GM23248 (cell line): ENCODE measurements around the gene ZNF599. TPM values are rescaled to one million over a fixed set of nuclear protein-coding genes. Genes with fewer than 3 reads are reported as not detected.
A peak's percentile ranks its signal among the peaks of the same experiment; 100 is the strongest.

Experiments
- DNase-seq: peaks from one replicate; pipeline ENCODE4 v3.0.0-alpha.2; 2015
- H2AFZ ChIP-seq: fragments of 200-600 bp; sonication (generic); 2 replicates; pipeline ENCODE4 v1.6.1; 2016; ENCODE audit warnings: antibody characterized with exemption
- H3F3A ChIP-seq: fragments of 200-600 bp; sonication (generic); 2 replicates; pipeline ENCODE4 v1.6.1; 2016; ENCODE audit warnings: mild to moderate bottlenecking, antibody characterized with exemption, mixed run types; ENCODE audit not compliant: insufficient read depth
- H3K27ac ChIP-seq: fragments of 200-600 bp; sonication (generic); 2 replicates; pipeline ENCODE4 v1.5.1; 2016; ENCODE audit warnings: mild to moderate bottlenecking
- H3K27me3 ChIP-seq: fragments of 200-600 bp; sonication (generic); replicated peaks from 2 replicates; pipeline ENCODE4 v1.6.1; 2016; ENCODE audit warnings: mild to moderate bottlenecking; ENCODE audit not compliant: insufficient read depth
- H3K36me3 ChIP-seq: fragments of 200-600 bp; sonication (generic); 2 replicates; pipeline ENCODE4 v1.6.1; 2016; ENCODE audit warnings: low read depth, mild to moderate bottlenecking
- H3K4me1 ChIP-seq: fragments of 200-600 bp; sonication (generic); 2 replicates; pipeline ENCODE4 v1.6.1; 2016; ENCODE audit warnings: mild to moderate bottlenecking; ENCODE audit not compliant: insufficient read depth
- H3K4me2 ChIP-seq: fragments of 200-600 bp; sonication (generic); one replicate; pipeline ENCODE4 v1.6.1; 2016; ENCODE audit warnings: mild to moderate bottlenecking; ENCODE audit not compliant: unreplicated experiment
- H3K4me3 ChIP-seq: fragments of 200-600 bp; sonication (generic); 2 replicates; pipeline ENCODE4 v1.5.1; 2016; ENCODE audit warnings: mild to moderate bottlenecking
- H3K79me2 ChIP-seq: fragments of 200-600 bp; sonication (generic); 2 replicates; pipeline ENCODE4 v1.6.1; 2016; ENCODE audit warnings: mild to moderate bottlenecking; ENCODE audit not compliant: insufficient read depth
- H3K9ac ChIP-seq: fragments of 200-600 bp; sonication (generic); 2 replicates; pipeline ENCODE4 v1.6.1; 2016; ENCODE audit warnings: mild to moderate bottlenecking
- H3K9me2 ChIP-seq: fragments of 200-600 bp; sonication (generic); 2 replicates; pipeline ENCODE4 v1.6.1; 2016; ENCODE audit warnings: mixed run types, mild to moderate bottlenecking, moderate library complexity; ENCODE audit not compliant: insufficient read depth
- H3K9me3 ChIP-seq: fragments of 200-600 bp; sonication (generic); one replicate; pipeline ENCODE4 v1.6.1; 2017; ENCODE audit warnings: low read depth
- H4K20me1 ChIP-seq: fragments of 200-600 bp; sonication (generic); 2 replicates; pipeline ENCODE4 v1.6.0; 2016; ENCODE audit not compliant: insufficient read depth
- EZH2 ChIP-seq: fragments of 200-600 bp; sonication (generic); IDR thresholded peaks from 2 replicates; pipeline ENCODE4 v1.6.1; 2018; ENCODE audit warnings: antibody characterized with exemption, mild to moderate bottlenecking; ENCODE audit not compliant: insufficient read depth, poor library complexity, severe bottlenecking
- EZH2phosphoT487 ChIP-seq: fragments of 200-600 bp; sonication (generic); IDR thresholded peaks from 2 replicates; pipeline ENCODE4 v1.6.1; 2018; ENCODE audit warnings: antibody characterized with exemption, moderate library complexity, mild to moderate bottlenecking, low read depth; ENCODE audit not compliant: insufficient read depth
- WGBS, 2 experiments: methylation state at CpG; one replicate each; pipeline ENCODE4 v1.1.6; 2015 to 2017; ENCODE audit warnings: low lambda C conversion rate in 2 of 2, low coverage in 1 of 2; ENCODE audit errors: missing lambda C conversion rate in 2 of 2; 5-methylcytosine and 5-hydroxymethylcytosine counted together
- in situ Hi-C: fragments of 300-500 bp; cut with MboI; formaldehyde crosslinking; loops from 2 replicates; pipeline ENCODE4 v1.15.0; 2020
- polyA plus RNA-seq: library from polyadenylated mRNA; unstranded; fragments of >200 nt; fragmentation: Nextera tagmentation; extraction: Ambion mirVana; gene quantifications from 2 replicates; pipeline ENCODE4 v1.2.1, GENCODE V29; 2016
- total RNA-seq: library from RNA; depleted of rRNA; stranded (reverse); fragments of >200 nt; shearing (Covaris generic); gene quantifications from 2 replicates; pipeline ENCODE4 v1.2.3, GENCODE V29; 2014

The ZNF599 gene
- total and polyA plus RNA-seq, 2 experiments from 2014 or later = 7.6 to 7.8 TPM

DNA sequence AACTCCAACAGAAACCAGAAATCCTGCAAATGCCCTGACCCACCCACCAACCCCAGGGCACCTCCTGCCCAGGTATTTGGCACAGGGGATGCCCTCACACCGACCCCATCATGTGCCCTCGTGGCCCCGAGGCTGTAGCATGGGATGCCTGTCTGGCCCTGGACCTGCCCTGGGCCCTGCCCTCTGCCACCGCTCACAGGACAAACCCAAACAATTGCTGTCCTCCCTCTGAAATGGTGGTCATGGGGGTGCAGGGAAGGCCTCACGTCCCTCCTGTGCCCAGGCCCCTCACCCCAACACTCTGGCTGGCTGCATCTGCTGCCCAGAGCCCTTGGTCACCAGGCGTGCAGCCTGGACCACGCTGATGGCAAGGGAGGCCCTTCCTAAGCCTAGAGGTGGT is 41.1 kb downstream of the ZNF599 start:
- H3K9ac ChIP-seq = no peak overlapping the region
- H3K4me3 ChIP-seq = no peak overlapping the region
- no peaks in the 10 kb centered on the region for H3K27me3 ChIP-seq
- H4K20me1 ChIP-seq = no peaks in the 10 kb centered on the region
- no peak overlapping the region for H3K27ac ChIP-seq
- peaks cover 16% of the 10 kb centered on the region for H3K79me2 ChIP-seq
- no peaks in the 10 kb centered on the region for H3F3A ChIP-seq
- H3K36me3 ChIP-seq = peaks cover 10% of the 10 kb centered on the region; the same call in 1 of the 2 replicates
- DNase-seq = no peak
- TF ChIP-seq EZH2 (no peak), EZH2phosphoT487 (no peak)
- peaks cover 8% of the 10 kb centered on the region for H3K4me1 ChIP-seq
- H2AFZ ChIP-seq = no peak overlapping the region
- H3K4me2 ChIP-seq = no peak overlapping the region
- H3K9me2 ChIP-seq = no peaks in the 10 kb centered on the region
- 69 to 70% methylated on average over 7 of the region's 7 CpGs for WGBS, 2 experiments
- in situ Hi-C loops = no loop called here
- no peaks in the 10 kb centered on the region for H3K9me3 ChIP-seq

DNA sequence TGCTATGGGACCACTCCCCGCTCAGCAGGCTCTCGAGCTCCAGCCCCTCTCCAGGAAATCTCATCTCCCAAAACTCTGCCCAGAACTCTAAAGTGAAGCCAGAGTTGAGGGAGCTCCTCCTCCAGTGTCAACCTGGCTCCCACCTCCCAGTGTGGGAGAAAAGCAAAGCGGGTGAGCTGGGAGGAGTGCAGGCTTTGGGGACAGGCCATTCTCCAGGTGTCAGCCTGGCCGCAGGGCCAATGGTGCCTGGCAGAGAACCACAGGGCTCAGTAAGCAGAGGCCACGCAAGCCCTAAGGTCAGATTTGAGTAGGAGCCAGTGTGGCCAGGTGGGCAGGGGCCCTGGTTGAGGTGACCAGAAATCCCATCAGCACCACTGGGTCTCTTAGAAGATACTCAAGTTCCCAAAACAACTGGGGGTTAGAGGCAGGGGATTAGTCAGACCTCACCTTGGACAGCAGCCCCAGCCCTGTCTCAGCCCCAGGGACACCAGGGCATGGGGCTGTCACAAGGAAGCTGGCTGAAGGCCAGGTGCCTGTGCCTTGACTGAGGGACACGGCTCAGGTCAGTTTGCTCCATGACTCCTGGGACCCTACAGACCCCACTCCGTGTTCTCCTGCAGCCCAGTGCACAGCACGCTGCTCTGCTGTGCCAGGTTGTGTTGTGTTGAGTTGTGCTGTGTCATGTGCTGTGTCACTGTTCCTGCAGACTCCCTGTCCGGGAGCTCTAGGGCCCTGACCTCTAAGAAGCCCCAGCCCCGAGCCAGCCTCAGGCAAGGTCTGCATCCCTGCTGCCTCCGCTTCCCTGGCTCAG is 41.8 kb downstream of the ZNF599 start:
- no peak overlapping the region for H3K4me2 ChIP-seq
- no peaks in the 10 kb centered on the region for H4K20me1 ChIP-seq
- no peak overlapping the region for H3K4me3 ChIP-seq
- WGBS, 2 experiments = 66 to 69% methylated on average over 11 of the region's 11 CpGs
- no peaks in the 10 kb centered on the region for H3F3A ChIP-seq
- H3K79me2 ChIP-seq = peaks cover 16% of the 10 kb centered on the region
- H3K9me3 ChIP-seq = no peaks in the 10 kb centered on the region
- H3K4me1 ChIP-seq = peaks cover 8% of the 10 kb centered on the region
- H2AFZ ChIP-seq = no peak overlapping the region
- in situ Hi-C loops = no loop called here
- no peak for DNase-seq
- H3K27me3 ChIP-seq = no peaks in the 10 kb centered on the region
- H3K27ac ChIP-seq = no peak overlapping the region
- TF ChIP-seq EZH2phosphoT487 = no peak
- no peak for TF ChIP-seq EZH2
- peaks cover 10% of the 10 kb centered on the region; the same call in 1 of the 2 replicates for H3K36me3 ChIP-seq
- H3K9me2 ChIP-seq = no peaks in the 10 kb centered on the region
- no peak overlapping the region for H3K9ac ChIP-seq

DNA sequence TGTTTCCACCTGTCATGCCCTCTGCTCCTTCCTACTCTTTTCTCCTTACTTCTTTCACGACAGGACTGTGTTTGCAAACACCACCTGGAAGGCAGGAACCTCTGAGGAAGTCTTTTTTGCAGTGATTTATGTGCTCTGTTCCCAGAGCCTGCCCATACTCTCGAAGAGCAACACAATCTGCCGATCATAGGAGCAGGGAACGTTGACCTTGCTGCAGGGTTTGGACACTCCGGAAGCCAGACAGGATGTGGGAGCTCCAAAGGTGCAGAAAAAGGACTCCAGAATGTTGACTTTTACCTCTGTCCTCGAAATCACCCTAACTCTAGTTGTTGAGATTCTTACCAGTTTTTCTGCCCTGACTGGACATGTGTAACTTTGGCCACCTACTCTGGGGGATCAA is 47.6 kb downstream of the ZNF599 start:
- in situ Hi-C loops = no loop called here
- no peaks in the 10 kb centered on the region for H3K9me2 ChIP-seq
- H3K9me3 ChIP-seq = no peaks in the 10 kb centered on the region
- H3K4me1 ChIP-seq = no peaks in the 10 kb centered on the region
- H3K36me3 ChIP-seq = no peaks in the 10 kb centered on the region
- TF ChIP-seq EZH2 (no peak), EZH2phosphoT487 (no peak)
- no peak overlapping the region for H3K4me3 ChIP-seq
- no peak overlapping the region for H3K9ac ChIP-seq
- no peaks in the 10 kb centered on the region for H3F3A ChIP-seq
- H3K27ac ChIP-seq = no peak overlapping the region
- no peaks in the 10 kb centered on the region for H3K79me2 ChIP-seq
- H3K27me3 ChIP-seq = no peaks in the 10 kb centered on the region
- no peak for DNase-seq
- no peak overlapping the region for H2AFZ ChIP-seq
- no peak overlapping the region for H3K4me2 ChIP-seq
- no peaks in the 10 kb centered on the region for H4K20me1 ChIP-seq
- WGBS, 2 experiments = 10 to 12% methylated on average over 6 of the region's 6 CpGs

DNA sequence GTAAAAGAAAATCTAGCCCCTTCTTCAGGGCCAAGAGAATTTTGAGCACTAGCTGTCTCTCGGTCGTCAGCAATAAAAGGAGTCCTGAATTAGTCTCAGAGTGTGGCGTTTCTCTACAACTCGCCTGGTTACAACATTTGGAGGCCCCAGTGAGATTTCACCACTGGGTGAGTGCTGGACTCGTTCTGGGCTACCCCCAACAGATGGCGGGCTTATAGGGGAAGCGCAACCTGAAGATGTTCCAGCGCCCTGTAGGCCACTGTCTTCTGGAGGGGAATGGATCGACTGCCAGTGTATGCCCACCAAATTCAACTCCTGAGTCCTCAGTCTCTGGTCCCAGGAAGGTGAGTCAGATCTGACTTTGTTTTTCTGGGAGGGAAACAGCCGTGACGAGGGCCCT is 50.7 kb downstream of the ZNF599 start:
- Histone ChIP-seq H3K4me3 (no peak overlapping the region), H3K9ac (no peak overlapping the region), H3K9me2 (no peaks in the 10 kb centered on the region), H3K36me3 (no peaks in the 10 kb centered on the region), H3K79me2 (no peaks in the 10 kb centered on the region), H2AFZ (peak overlapping the region; percentile 45; the same call in 1 of the 2 replicates), H3F3A (no peaks in the 10 kb centered on the region), H4K20me1 (no peaks in the 10 kb centered on the region), H3K27me3 (no peaks in the 10 kb centered on the region), H3K4me2 (no peak overlapping the region), H3K4me1 (no peaks in the 10 kb centered on the region), H3K27ac (no peak overlapping the region), H3K9me3 (no peaks in the 10 kb centered on the region)
- in situ Hi-C loops = no loop called here
- WGBS, 2 experiments = 39 to 41% methylated on average over 11 of the region's 11 CpGs
- TF ChIP-seq EZH2phosphoT487 (no peak), EZH2 (no peak)
- DNase-seq = peak; percentile 35
